Measurements from ENCODE around the gene ZSWIM8. TPM values are rescaled to one million over a fixed set of nuclear protein-coding genes. Genes with fewer than 3 reads are reported as not detected.

Gene ZSWIM8
- total RNA-seq, 1 donor from 2014 or later, result 123 TPM

DNA sequence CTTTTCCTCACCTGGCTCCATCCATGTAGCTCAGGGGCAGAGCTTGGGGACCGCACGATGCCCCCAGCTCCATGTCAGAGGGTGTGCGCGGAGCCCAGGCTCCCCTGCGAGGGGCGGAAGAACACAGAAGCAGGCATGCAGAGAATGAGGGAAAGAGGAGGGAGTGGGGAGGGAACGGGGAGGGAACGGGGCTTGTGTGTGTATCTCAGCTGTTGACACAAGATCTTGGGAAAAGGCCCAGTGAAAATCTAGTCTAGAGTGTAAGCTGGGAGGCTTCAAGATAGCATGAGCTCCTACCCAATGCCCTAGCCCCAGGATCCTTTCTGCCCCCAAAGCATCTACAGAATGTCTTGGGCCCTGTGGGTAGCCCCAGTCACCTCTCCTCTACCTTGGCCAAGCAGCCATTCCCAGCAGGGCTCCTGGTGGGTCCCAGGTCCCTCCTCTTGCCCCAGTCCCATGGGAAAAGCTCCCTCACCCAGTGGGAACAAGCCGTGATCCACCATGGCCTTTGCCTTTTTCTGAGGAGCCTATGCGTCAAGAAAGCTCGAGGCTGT lies 51.1 kb downstream of the ZSWIM8 start:
- Histone ChIP-seq H3K4me3 (no peak overlapping the region), H3K4me1 (no peaks in the 10 kb centered on the region), H3K9me3 (no peaks in the 10 kb centered on the region), H3K27ac (no peak overlapping the region), H3K36me3 (peaks cover 0 to 40% of the 10 kb centered on the region in 2 donors), H3K27me3 (no peaks in the 10 kb centered on the region)
- TF ChIP-seq POLR2AphosphoS5 (IDR thresholded peaks at IDR 0.05; ENCODE audit: insufficient read depth in 1 of 2, low read depth in 1 of 2) (no peak), POLR2A (IDR thresholded peaks at IDR 0.05) (no peak)
- TF ChIP-seq, protein P1, sequence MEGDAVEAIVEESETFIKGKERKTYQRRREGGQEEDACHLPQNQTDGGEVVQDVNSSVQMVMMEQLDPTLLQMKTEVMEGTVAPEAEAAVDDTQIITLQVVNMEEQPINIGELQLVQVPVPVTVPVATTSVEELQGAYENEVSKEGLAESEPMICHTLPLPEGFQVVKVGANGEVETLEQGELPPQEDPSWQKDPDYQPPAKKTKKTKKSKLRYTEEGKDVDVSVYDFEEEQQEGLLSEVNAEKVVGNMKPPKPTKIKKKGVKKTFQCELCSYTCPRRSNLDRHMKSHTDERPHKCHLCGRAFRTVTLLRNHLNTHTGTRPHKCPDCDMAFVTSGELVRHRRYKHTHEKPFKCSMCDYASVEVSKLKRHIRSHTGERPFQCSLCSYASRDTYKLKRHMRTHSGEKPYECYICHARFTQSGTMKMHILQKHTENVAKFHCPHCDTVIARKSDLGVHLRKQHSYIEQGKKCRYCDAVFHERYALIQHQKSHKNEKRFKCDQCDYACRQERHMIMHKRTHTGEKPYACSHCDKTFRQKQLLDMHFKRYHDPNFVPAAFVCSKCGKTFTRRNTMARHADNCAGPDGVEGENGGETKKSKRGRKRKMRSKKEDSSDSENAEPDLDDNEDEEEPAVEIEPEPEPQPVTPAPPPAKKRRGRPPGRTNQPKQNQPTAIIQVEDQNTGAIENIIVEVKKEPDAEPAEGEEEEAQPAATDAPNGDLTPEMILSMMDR (IDR thresholded peaks at IDR 0.05), result no peak
- no peak for DNase-seq (ENCODE audit: extremely low spot score in 2 of 2)
- intact Hi-C loops (cut with DNase I), result no loop called here

DNA sequence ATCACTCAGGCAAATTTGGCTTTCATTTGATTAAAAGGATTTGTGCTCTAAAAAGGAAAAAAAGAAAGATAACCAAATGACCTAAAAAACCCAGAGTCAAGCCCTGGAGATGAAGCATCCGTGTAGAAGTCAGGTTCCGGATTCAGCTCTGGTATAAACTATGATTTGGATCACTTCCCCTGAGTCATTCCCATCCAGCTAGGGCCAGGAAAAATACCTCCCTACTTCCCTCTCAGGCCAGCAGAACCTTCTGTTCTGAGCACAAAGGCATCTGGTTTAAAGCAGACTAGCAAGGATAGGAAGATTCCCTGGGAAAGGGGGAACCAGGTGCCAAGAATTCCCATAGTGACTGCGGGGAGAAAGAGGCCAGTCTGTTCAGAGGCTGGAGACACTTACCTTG lies 51.7 kb downstream of the ZSWIM8 start:
- H3K36me3 ChIP-seq, result peaks cover 0 to 46% of the 10 kb centered on the region in 2 donors
- no peaks in the 10 kb centered on the region for H3K4me1 ChIP-seq
- intact Hi-C loops (cut with DNase I), result no loop called here
- TF ChIP-seq, protein P1 (IDR thresholded peaks at IDR 0.05), result no peak
- TF ChIP-seq POLR2AphosphoS5 (IDR thresholded peaks at IDR 0.05; ENCODE audit: insufficient read depth in 1 of 2, low read depth in 1 of 2) (no peak), POLR2A (IDR thresholded peaks at IDR 0.05) (no peak)
- no peaks in the 10 kb centered on the region for H3K9me3 ChIP-seq
- DNase-seq (ENCODE audit: extremely low spot score in 2 of 2), result no peak
- no peak overlapping the region for H3K4me3 ChIP-seq
- no peaks in the 10 kb centered on the region for H3K27me3 ChIP-seq
- no peak overlapping the region for H3K27ac ChIP-seq

DNA sequence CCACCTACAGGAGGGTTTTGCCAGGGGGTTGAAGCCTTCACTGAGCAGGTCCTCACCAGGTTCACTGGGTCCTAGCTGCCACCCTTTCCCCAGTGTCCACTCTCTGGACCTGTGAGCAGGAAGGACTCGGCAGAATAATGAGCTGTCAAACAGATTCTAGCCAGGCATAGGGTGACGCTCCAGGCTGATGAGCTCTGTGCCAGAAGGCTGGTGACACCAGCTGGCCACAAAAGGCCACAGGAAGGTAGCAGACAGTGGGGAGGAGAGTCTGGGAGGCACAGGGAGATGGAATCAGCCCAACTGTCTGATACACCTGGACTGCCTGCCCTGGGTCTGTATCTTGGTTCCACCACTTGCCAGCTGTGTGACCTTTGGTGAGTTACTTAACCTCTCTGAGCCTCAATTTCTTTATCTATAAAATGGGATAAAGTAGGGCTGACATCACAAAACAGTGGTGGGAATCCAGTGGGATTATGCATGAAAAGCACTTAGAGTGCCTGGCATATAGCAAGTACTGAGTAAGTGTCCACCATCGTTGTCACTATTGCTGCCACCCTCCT lies 52.7 kb downstream of the ZSWIM8 start:
- no peaks in the 10 kb centered on the region for H3K9me3 ChIP-seq
- no peak overlapping the region for H3K4me3 ChIP-seq
- H3K27me3 ChIP-seq, result no peaks in the 10 kb centered on the region
- H3K36me3 ChIP-seq, result peaks cover 0 to 56% of the 10 kb centered on the region in 2 donors
- TF ChIP-seq POLR2AphosphoS5 (IDR thresholded peaks at IDR 0.05; ENCODE audit: insufficient read depth in 1 of 2, low read depth in 1 of 2), result no peak
- TF ChIP-seq, protein P1 (IDR thresholded peaks at IDR 0.05), result no peak
- no peak for TF ChIP-seq POLR2A (IDR thresholded peaks at IDR 0.05)
- no peak for DNase-seq (ENCODE audit: extremely low spot score in 2 of 2)
- no peak overlapping the region for H3K27ac ChIP-seq
- intact Hi-C loops (cut with DNase I), result no loop called here
- H3K4me1 ChIP-seq, result no peaks in the 10 kb centered on the region

DNA sequence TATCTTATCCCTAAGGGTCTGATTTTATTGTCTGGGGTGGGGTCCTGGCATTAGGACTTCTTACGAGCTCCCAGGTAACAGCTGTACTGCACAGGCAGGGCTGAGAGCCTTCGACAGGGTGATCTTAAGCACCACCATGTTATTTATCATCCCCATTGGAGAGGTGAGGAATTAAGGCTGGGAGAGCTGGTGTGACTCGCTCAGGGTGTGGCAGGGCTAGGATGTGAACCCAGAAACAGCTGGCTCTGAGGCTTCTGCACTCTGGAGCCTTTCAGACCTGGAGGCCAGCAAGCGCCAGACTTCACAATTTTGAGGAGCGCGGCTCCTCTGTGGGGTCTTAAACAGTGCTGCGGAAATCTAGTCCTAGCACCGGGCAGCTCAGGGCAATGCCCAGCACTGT lies 53.4 kb downstream of the ZSWIM8 start:
- TF ChIP-seq POLR2A (IDR thresholded peaks at IDR 0.05) (no peak), POLR2AphosphoS5 (IDR thresholded peaks at IDR 0.05; ENCODE audit: insufficient read depth in 1 of 2, low read depth in 1 of 2) (no peak)
- TF ChIP-seq, protein P1 (IDR thresholded peaks at IDR 0.05), result no peak
- Histone ChIP-seq H3K4me1 (no peaks in the 10 kb centered on the region), H3K9me3 (no peaks in the 10 kb centered on the region), H3K36me3 (peaks cover 0 to 63% of the 10 kb centered on the region in 2 donors), H3K4me3 (no peak overlapping the region), H3K27me3 (no peaks in the 10 kb centered on the region), H3K27ac (no peak overlapping the region)
- intact Hi-C loops (cut with DNase I), result no loop called here
- no peak for DNase-seq (ENCODE audit: extremely low spot score in 2 of 2)

DNA sequence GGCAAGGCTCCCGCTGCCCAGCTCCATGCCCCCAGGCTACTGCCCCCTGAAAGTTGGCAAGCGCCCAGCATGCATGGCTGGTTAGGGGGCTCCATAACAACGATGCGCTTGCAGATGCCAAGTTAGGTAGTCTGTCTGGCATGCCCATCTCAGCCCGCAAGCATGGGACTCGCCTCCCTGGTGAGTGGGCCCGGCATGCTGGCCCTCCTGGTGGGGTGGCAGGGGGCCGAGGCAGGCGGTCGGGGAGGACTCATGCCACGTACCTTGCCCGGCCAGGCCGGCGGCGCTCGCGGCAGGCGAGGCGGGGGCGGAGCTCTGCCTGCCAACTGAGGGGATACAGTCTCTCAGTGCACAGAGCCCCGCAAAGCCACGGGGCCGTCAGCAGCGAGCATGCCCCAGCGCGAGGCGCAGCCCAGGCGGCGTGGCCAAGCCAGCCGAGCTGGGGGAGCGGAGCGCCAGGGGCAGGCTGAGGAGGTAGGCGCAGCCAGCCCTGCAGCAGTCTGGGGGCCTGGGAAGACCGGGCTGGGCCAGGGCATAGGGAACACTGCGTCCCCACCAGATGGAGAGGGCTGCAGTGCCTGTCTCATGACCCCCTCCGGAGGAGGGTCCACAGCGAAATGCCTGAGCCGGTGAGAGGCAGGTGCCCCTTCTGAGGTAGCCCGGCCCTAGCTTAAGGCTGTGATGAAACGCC lies 54.0 kb downstream of the ZSWIM8 start:
- no peaks in the 10 kb centered on the region for H3K27me3 ChIP-seq
- no peaks in the 10 kb centered on the region for H3K4me1 ChIP-seq
- no peaks in the 10 kb centered on the region for H3K9me3 ChIP-seq
- no peak overlapping the region for H3K4me3 ChIP-seq
- TF ChIP-seq POLR2A (IDR thresholded peaks at IDR 0.05), result no peak
- TF ChIP-seq, protein P1 (IDR thresholded peaks at IDR 0.05), result no peak
- no peak for TF ChIP-seq POLR2AphosphoS5 (IDR thresholded peaks at IDR 0.05; ENCODE audit: insufficient read depth in 1 of 2, low read depth in 1 of 2)
- peaks cover 0 to 65% of the 10 kb centered on the region in 2 donors for H3K36me3 ChIP-seq
- intact Hi-C loops (cut with DNase I), result no loop called here
- DNase-seq (ENCODE audit: extremely low spot score in 2 of 2), result no peak
- H3K27ac ChIP-seq, result no peak overlapping the region
